ENCODE data around the gene WNT11.

The WNT11 gene

DNA sequence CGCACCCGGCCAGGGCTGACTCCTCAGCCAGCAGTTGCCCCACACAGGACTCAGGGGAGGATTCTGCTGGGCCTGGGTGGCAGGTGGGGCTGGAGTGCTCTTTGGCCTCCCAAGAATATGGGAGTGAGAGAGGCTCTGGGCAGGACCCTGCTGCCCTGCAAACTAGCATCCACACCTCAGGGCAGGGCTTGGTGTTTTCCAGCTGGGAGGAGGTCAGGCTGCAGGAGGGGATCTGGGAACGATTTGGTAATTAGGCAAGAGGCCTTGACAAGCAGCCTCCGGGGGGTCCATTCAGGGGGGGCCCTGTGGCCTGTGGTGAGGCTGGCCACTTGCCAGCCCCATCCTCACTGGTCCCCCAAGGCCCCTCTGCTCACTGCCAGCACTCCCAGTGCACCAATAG lies 35.8 kb downstream of the WNT11 start:
- DNase-seq = no peak

DNA sequence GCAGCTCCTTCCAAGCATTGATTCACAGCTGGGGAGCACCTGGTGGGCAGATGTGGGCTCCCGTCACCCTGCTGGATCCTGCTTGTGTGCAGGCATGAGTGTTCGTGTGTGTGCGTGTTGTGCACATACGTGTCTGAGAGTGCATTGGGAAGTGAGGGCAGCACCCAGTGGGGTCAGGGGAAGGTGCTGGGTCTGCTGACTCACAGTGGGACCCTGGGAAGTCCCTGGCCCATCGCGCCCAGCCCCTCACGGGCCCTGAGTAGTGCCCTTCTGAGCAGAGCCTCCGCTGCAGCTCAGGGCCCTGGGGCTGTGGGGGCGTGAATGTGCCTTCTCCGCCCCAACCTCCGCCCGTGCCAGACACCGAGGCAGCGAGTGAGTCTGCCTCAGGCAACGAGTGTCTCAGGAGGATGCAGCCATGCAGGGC lies 36.8 kb downstream of the WNT11 start:
- no peak for DNase-seq

DNA sequence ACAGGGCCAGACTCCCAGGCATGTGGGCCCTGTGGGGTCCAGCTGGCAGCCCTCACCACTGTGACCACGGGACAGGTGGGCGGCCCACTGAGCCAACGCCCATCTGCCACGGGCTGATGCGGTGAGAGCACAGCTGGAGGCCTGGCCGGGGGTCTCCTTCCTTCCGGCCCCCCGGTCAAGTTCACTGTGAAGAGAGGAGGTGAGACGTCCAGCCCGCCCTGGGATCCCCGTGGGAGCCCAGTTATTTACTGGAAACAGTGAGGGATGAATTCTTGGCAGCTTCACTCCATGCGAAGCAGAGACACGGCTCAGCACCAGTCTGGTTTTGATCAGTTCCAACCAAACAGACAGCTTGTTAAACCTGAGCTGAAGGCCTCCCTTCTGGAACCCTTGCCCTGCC lies 38.7 kb downstream of the WNT11 start:
- no peak for DNase-seq

DNA sequence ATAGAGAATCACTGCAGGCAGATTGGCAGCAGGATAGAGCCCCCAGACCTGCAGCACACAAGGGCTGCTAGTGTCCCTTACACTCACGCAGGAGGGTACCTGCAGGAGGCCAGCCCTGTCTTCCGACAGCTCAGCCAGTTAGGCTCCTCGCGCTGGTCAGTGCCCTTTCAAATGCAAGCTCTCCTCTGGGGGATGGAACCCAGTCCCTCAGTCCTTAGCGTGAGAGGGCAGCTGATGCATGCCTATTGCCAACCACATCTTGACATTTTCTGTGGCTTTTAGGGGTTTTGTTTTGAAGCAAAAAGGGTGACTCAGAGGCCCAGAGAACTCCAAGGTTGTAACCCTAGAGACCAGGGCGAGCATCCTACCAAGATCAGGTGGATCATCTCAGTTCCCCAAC lies 40.0 kb downstream of the WNT11 start:
- no peak for DNase-seq

DNA sequence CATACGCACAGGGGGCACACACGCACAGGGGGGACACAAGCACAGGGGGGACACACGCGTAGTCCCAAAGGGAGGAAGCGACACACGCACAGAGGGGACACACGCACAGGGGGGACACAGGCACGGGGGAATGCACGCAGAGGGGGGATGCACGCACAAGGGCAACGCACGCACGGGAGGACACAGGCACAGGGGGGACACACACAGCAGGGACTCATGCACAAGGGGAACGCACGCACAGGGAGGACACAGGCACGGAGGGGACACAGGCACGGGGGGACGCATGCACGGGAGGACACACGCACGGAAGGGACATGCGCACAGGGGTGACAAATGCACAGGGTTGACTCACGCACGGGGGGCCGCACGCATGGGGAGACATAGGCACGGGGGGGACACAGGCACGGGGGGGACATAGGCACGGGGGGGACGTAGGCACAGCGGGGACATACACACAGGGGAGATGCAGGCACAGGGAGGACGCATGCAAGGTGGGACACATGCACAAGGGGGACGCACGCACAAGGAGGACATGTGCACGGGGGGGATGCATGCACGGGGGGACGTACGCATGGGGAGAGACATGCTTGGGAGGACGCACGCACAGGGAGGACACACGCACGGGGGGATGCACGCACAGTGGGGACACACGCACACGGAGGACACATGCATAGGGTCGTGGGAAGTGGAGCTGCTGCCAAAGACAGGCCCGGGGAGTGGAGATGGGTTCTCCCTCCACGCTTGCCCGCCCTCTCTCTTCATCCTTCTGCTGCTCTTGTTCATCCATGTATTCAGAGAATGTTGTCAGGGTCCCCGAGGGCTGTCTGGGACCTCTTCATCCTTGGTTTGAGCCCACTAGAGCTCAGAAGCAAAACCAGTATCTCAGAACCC lies 41.2 kb downstream of the WNT11 start:
- DNase-seq = no peak

DNA sequence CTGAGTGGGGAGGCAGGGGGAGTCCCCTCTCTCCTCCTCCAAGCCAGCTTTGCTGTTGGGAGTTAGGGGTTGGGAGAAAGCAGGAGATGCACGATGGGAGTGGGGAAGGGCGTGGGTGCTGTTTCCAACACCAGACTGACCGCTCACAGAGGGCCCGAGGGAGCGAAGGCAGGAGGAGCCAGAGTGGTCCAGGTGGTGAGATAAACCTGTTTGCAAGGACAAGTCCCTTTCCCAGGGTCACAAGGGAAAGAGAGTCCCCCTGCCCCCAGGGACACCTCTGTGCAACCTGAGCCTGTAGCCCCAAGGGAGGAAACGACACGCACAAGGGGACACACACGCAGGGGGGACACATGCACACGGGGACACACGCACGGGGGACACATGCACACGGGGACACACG lies 42.2 kb downstream of the WNT11 start:
- DNase-seq = no peak

DNA sequence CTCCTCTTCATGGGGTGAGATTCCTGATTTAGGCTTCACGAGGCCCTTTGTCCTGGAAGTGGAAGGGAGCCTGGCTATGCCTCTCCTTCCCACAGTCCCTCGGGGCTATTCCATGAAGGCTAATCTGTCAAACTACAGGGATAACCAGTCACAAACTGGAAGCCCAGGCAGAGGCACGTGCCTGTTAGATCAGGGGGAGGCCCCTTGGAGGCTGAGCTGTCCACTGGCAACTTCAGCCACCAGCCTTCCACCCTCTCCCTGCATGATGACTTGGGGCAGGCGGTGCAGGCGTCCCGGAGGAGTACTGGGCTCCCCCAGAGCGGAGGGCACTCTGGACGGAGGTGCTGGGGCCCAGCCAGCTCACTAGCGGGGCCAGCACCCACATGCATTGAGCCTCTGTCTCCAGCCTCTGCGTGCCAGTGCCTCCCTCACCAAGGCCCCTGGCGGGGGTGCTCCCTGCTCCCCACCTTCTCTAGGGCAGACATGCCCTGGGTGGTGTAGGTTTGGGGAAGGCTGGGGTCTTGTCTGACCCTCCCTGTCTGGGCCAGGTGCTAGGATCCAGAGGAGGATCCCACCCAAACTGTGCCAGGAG lies 42.9 kb downstream of the WNT11 start:
- no peak for DNase-seq

DNA sequence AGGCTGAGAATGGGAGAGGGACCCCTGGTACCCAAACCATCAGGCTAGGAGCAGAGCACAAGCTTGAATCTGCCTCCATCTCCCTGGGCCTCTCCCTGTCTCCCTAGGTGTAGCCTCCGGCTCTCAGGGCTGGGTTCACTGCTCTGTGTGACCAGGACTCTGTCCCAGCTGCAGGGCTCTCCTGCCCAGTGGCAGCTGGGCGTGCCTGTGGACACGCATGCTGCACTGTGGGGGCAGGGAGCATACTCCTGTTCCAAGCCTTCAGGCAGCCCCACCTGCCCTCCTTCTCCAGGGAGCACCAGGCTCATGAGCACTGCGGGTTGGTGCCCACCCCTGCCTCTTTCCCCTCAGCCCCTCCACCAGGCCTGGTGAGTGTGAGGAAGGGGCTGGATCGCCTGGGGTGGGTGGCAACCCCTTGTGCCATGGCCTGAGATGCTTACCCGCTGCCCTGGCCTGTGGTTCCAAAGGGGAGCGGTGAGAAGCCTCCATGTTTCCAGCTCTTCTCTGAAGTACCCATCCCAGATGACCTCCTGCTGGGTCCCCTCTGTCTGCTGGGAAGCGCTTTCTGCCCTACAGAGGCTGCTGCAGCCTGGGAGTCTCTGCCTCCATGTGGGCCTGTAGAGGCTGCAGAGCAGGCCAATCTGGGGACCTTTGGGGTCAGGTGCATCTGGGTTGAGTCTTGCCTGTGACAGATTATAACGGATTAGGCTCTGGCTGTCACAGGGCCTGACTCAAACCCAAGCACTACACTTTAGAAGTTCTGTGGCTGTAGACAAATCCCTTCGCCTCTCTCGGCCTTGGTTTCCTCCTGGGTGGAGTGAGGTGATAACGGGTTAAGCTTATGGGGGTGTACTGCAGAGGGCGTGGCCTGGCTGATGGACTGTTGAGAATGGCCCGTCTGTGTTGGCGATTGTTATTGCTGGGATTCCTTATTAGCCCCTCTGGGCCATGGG lies 43.7 kb downstream of the WNT11 start:
- no peak for DNase-seq

DNA sequence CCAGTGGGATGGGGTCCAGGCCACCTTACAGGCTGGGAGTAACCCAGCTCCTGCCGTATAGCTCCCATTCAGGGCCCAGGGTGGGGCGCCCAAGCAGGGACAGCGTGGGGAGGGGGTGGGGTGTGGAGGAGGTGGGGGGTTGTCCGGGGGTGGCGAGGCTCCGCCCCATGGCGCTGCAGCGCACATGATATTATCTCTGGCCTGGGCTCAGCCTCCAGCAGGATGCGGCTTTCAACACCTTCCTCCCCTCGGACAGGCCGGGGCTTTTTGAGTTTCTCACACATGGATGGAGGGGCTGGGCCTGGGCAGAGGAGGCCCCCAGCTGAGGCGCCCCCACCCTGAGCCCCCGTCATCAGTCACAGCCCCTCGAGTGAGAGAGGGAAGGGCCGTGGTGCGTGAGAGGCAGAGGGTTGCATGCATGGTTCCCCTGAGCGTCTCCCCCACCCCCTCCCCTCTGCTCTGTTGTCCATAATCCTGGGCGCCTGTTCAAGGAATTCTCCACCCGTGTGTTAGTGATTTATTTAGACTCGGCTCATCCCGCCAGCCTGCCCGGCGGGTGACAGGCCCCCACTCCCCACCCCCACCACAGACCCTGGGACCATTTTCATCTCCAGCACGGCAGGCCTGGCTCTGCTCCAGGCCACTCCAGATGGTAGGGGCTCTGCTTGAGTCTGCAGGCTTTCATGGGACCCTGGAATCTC lies 44.9 kb downstream of the WNT11 start:
- no peak for DNase-seq

DNA sequence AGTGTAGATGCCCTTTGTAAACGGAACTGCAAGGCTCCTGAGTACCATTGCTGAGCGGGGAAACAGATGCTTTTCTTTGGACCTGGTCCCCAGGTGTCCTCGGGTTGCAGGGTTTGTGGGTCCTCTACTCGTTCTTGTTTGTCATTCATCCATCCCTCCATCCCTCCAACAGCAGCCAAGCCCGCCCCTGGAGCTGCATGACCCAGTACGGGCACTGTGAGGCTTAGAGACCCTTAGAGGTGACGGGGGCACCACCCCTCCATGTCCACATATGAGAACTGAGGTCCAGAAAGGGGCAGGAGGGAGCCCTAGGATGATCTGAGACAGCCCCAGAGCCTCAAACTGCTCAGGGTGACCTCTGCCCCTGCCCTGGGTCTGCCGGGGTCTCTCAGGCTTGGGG lies 45.4 kb downstream of the WNT11 start:
- DNase-seq = no peak

DNA sequence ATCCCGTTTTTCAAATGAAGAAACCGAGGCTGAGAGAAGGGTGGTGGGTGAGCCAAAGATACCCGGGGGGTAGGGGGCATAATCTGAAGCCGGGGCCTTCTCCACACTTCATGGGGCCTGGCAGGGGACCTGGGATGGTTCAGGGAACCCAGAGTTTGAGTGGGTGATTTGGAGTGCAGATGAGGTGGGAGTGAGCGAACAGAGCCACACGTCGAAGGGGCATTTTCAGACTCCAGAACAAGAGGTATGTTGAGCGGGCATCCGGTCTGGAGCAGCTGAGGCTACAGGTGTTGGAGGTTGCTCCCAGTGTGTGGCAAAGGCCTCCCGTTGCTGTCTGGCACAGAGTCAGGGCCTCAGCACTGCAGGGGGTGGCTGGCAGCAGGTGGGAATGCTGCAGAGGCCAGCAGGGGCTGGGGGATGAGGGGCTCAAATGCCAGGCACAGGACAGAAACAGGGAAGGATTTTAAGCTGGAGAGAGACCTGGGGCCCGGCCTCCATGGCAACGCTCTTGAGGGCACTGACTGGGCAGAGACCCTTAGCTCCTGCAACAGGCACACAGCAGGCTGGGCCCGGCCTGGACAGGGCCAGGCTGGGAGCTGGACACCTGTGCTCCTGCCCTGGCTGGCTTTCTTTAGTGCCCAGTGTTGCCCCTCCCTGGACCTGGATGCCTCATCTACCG lies 46.2 kb downstream of the WNT11 start:
- DNase-seq = no peak

DNA sequence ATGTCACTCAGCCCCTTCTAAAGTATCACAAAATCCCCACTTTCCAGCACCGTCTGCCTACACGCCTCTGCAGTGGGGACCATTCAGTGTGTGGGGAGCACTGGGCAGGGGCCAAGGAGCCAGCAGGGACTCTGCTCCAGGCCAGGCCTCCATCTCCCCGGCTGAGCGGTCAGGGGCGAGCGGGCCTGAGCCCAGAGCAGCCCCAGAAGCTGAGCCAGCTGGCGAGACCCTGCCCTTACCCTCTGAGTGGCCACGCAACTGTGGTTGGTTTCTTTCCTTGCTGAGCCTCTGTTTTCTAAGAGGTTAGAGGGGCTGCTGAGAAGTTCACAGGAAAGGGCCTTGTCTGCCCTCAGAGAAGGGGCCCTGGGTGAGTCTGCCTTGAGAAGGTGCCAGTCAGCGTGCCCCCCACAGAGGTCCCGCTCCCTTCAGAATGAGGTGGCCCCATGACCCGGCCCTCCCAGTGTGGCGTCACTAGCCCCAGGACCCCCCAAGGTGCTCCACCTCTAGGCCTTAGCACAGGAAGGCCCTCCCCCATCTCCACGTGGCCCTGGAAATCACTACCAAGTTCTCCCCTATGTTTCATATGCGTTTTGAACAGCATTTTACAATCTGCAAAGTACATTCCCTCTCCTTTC lies 46.9 kb downstream of the WNT11 start:
- DNase-seq = no peak

DNA sequence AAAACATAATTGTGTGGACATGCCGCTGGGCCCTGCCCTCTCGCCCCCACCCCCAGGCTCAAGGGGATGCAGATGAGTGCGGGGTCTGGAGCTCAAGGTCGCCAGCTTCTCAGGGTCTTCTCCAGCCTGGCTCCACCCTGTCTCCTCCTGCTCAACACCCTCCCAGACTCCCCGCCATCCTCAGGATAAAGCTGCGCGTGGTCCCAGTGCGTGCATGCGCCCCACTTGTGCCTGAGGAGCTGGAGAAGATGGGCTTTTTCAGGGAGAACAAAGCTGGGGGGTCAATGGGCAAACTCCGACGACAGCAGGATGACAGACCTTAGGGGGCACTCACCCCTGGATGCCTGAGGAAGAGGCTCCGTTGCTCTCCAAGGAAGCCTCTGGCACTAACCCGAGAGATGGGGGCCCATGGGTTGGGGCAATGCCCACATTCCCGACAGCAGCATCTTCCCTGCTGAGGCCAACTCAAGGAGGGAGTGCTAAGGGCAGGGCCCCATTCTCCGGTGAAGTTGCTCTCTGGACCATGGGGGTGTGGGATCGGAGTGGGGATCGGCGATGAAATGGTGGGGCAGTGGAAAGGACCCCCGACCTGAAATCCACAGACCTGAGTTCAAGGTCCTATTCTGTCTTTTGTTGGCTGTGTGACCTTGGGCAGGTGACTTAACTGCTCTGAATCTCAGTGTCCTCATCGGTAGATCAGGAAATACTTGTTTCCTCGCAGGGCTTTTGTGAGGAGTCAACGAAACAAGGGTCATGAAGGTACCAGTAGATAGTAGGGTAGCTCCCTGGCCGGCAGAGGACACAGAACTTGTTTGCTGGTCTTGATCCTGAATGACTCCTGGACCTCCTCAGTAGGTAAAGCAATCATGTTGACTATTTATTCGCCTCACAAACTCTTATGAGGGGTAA lies 47.7 kb downstream of the WNT11 start:
- no peak for DNase-seq

DNA sequence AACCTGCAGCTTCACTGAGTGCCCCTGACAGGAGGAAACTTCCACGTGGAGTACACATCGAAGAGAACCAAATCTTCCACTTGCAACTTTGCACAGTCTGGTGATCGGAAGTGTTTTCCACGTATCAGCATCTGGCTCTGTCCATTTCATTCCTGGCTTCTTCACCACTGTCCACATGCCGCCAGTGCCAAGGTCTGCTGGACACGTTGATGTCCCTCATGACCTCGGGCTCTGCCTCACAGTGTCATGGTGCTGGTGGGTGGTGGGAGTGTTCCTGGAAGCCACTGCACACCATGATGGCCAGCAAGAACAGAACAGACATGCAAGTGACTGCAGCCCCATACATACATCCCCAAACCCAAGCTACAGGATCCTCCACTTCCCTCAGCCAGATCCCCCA lies 48.4 kb downstream of the WNT11 start:
- no peak for DNase-seq

DNA sequence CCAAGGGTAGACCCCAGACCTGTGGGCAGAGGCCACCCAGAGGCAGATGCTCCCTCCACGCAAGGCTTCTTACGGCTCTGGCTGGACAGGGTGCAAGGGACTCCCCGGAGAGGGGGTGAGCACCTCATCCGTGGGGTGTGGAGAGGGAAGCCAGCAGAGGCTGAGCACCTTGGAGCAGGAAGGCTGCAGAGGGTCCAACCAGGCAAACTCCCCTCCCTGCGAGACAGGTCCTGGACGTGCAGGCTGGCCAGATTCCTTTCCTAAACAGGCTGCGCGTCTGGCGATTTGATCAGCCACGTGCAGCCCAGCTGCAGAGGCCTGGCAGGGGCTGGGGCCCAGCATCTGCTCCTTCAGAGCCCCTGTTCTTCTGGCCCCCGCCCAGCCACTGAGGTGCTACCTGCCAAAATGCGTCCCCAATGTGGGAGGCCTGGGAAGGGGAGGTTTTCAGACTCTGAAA lies 49.3 kb downstream of the WNT11 start:
- DNase-seq = no peak

DNA sequence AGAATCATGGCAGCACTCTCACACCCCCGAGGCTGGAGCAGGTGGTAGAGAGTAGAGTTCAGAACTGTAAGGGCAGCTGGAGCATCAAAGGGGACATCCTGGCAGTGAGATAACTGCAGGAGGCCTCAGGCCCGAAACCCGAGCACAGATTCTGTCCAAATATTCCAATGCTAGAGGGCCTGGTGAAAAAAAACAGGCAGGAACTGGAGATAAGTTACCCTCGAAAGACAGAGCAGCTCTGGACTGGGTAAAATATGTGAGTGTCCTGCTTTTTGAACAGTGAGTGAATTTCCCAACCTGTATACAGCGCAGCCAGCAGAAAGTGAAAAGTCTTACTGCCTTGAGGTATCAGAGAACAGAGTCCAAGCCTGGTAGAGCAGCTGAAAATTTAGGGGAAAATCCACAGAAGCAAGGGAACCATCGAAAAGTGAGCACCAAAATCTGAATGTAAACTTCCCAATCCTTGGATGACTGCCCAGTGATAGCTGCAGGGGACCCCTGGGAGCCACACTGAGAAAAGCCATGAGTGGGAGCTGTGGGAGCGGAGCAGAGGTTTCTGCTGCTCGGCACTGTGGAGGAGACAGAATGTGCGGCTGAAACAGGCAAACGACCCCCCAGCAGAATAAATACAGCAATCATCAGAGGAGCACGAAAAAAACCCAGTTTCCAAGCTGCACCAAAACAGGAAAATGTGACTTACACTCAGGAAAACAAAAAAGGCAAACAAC lies 50.6 kb downstream of the WNT11 start:
- no peak for DNase-seq

DNA sequence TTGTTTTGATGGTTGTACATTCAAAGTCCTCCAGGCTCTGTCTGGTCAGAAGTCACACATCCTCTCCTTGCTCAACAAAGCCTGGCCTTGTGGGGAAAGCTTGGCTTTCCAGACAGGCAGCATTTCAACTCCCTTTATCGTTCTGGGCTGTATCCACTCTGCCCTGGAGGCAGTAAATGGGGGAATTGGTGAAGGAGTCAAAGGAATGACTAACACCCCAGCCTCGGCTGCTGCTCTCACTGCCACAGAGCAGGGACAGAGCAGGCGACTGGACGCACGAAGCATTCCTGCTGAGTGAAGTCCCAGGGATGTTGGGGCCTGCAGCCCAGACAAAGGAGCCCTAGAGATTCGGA lies 52.8 kb downstream of the WNT11 start:
- no peak for DNase-seq

DNA sequence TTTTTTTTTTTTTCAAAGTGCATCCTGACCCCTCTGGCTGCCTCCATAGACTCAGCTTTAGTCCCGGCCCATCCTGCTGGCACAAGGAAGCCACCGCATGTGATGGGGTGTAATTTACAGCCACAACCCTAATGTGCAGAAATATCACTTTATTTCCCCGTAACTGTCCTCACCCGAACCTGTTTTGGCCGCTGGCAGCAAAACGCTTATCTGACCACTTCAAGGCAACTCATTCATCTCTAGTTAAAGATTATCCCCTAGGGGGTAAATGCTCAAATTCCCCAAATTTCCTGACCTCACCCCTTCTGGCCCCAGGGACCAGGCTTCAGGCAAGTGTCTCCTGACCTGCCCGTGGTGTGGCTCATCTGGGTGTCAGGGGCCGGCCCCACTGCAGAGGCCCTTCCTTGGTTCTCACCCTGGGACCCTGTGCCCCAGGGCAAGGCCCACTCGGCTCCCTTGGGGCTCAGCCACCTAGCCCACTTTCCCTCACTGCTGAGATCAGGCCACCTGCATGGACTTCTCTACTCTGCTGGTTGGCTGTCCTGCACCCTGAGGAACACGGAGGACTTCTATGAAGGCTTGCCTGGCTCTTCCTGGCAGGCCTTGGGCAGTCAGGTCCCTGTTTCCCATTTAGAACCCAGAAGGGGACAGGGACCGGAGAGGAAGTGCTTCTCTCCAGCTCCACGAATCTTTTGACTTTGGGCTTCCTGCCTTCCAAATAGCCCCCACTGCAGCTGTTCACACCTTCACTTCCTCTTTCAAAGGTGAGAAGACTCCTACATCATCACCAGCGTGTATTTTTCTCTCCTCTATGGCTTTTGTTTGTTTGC lies 53.3 kb downstream of the WNT11 start:
- DNase-seq = no peak
